A673 (cell line): ENCODE results near the gene CNOT2. TPM values are rescaled to one million over a fixed set of nuclear protein-coding genes. Genes with fewer than 3 reads are reported as not detected.
A peak's percentile ranks its signal among the peaks of the same experiment; 100 is the strongest.

ENCODE experiments used
- Bru-seq: library from RNA; stranded (reverse); fragments of 400-500 nt; gene quantifications from one replicate; lab custom pipeline; 2021; lab: Mats Ljungman, UMichigan
- BruChase-seq, 2 experiments: library from RNA; stranded (reverse); fragments of 400-500 nt; gene quantifications; one replicate each; lab custom pipeline; 2021; lab: Mats Ljungman, UMichigan
- BruUV-seq: library from RNA; stranded (reverse); fragments of 400-500 nt; replicated peaks from 2 replicates; lab custom pipeline; 2021; lab: Mats Ljungman, UMichigan
- CTCF ChIA-PET: fragments of 300-600 bp; sonication (Branson Sonifier 250); formaldehyde crosslinking; loops from one replicate; lab custom pipeline; 2022; ENCODE audit warnings: antibody characterized with exemption; lab: Charles Lee
- POLR2A ChIA-PET: fragments of 300-600 bp; sonication (Branson Sonifier 250); formaldehyde crosslinking; loops from one replicate; lab custom pipeline; 2022; ENCODE audit warnings: antibody characterized with exemption; ENCODE audit not compliant: low non-redundant PET; lab: Charles Lee
- DNase-seq: peaks from one replicate; pipeline ENCODE4 v3.0.0-alpha.2; 2015; ENCODE audit warnings: low spot score
- H3K27ac ChIP-seq: fragments of 200-600 bp; sonication (generic); 2 replicates; pipeline ENCODE4 v1.5.1; 2016; ENCODE audit warnings: mixed run types, low read depth, mild to moderate bottlenecking, mixed read lengths, antibody characterized with exemption, low read length; ENCODE audit not compliant: poor library complexity, severe bottlenecking
- H3K27me3 ChIP-seq: fragments of 200-600 bp; sonication (generic); replicated peaks from 2 replicates; pipeline ENCODE4 v1.6.1; 2017; ENCODE audit warnings: mixed run types, low read depth, mild to moderate bottlenecking, mixed read lengths, antibody characterized with exemption, low read length; ENCODE audit not compliant: insufficient read depth, poor library complexity
- H3K36me3 ChIP-seq: fragments of 200-600 bp; sonication (generic); 2 replicates; pipeline ENCODE4 v1.6.1; 2016; ENCODE audit warnings: mixed run types, mild to moderate bottlenecking, mixed read lengths, antibody characterized with exemption, low read length; ENCODE audit not compliant: insufficient read depth, poor library complexity, severe bottlenecking
- H3K4me1 ChIP-seq: fragments of 200-600 bp; sonication (generic); 2 replicates; pipeline ENCODE4 v1.6.1; 2017; ENCODE audit warnings: mixed run types, mild to moderate bottlenecking, mixed read lengths, antibody characterized with exemption, low read length; ENCODE audit not compliant: insufficient read depth, poor library complexity, severe bottlenecking
- H3K4me3 ChIP-seq: fragments of 200-600 bp; sonication (generic); 2 replicates; pipeline ENCODE4 v1.5.1; 2016; ENCODE audit warnings: low read depth, mixed run types, mild to moderate bottlenecking, mixed read lengths, low read length; ENCODE audit not compliant: poor library complexity, severe bottlenecking
- H3K9me3 ChIP-seq: fragments of 200-600 bp; sonication (generic); 2 replicates; pipeline ENCODE4 v1.6.1; 2016; ENCODE audit warnings: mixed run types, low read depth, mild to moderate bottlenecking, mixed read lengths, antibody characterized with exemption, low read length; ENCODE audit not compliant: poor library complexity, severe bottlenecking
- CTCF ChIP-seq: fragments of 300-800, 200-600 bp; sonication (generic); conservative IDR thresholded peaks from 2 replicates; pipeline ENCODE4 v1.5.1; 2017; ENCODE audit warnings: low read depth, mild to moderate bottlenecking, antibody characterized with exemption, low read length, moderate library complexity, mixed read lengths
- EZH2 ChIP-seq: fragments of 200-600 bp; sonication (generic); IDR thresholded peaks from 2 replicates; pipeline ENCODE4 v1.6.1; 2017; ENCODE audit warnings: borderline replicate concordance, low read depth, mild to moderate bottlenecking, mixed read lengths, antibody characterized with exemption, low read length; ENCODE audit not compliant: poor library complexity, severe bottlenecking
- intact Hi-C: fragments of 100-400 bp; cut with micrococcal nuclease; formaldehyde crosslinking; loops from one replicate; pipeline ENCODE4 v1.10.0; 2022; ENCODE audit not compliant: unreplicated experiment
- long read RNA-seq: library from polyadenylated mRNA; stranded (forward); transcript quantifications from one replicate; pipeline ENCODE4 v2.0.0, GENCODE V29; 2022
- total RNA-seq: library from RNA; stranded (reverse); gene quantifications from 2 replicates; pipeline ENCODE4 v1.2.3, GENCODE V29; 2021

CNOT2 gene
- total RNA-seq (68.9 and 89.0 TPM in 2 replicates), Bru-seq, nascent RNA (percentile 97 among the genes with signal in this experiment), BruChase-seq, experiment 1, labeled RNA remaining after a 2-hour chase (percentile 90 among the genes with signal in this experiment), BruChase-seq, experiment 2, labeled RNA remaining after a 6-hour chase (percentile 77 among the genes with signal in this experiment)
- long read RNA-seq, transcript CNOT2-201 (16 exons, 3,282 nt), result major isoform, 82 of 143 reads
- long read RNA-seq, partial matches to known transcripts, result 12 of 143 reads
- long read RNA-seq, other reads (novel, unspliced or antisense), result 46 of 143 reads

GRCh38 chr12:70242695-70243509 is at the start of gene CNOT2:
Gene CNOT2, plus strand, starts transcription at chr12:70243433. Its CDS starts 34,794 bp downstream, at chr12:70278227.
- Histone ChIP-seq H3K27ac (peak within 1 kb of the TSS; percentile 94), H3K4me3 (peak within 1 kb of the TSS; percentile 69), H3K36me3 (peaks cover 23% of the 10 kb centered on the region), H3K27me3 (no peaks in the 10 kb centered on the region), H3K9me3 (no peaks in the 10 kb centered on the region), H3K4me1 (peaks cover 14% of the 10 kb centered on the region)
- BruUV-seq, result no TSS peak
- CTCF ChIA-PET, result interaction anchor here (0.7 kb wide), 1 partner anchor 10 kb away, joined by 4 read pairs; no protein-coding TSS in a partner anchor
- POLR2A ChIA-PET, result no interaction called here
- TF ChIP-seq EZH2 (no peak), CTCF (no peak)
- intact Hi-C loops, result loop anchor here (2.0 to 5.0 kb wide), 2 partner anchors 124 to 342 kb away; partner anchors contain the start of gene KCNMB4
- DNase-seq, result peak; percentile 93

- no peak for DNase-seq
- no TSS peak for BruUV-seq
- Histone ChIP-seq H3K27ac (no peak overlapping the region), H3K27me3 (no peaks in the 10 kb centered on the region), H3K4me3 (no peak overlapping the region), H3K36me3 (no peaks in the 10 kb centered on the region), H3K9me3 (no peaks in the 10 kb centered on the region), H3K4me1 (peaks cover 40% of the 10 kb centered on the region)
- intact Hi-C loops, result no loop called here
- ChIA-PET CTCF (no interaction called here), POLR2A (no interaction called here)
- TF ChIP-seq CTCF, result no peak
- no peak for TF ChIP-seq EZH2
These were observed 49.2 kb upstream of the CNOT2 start for GRCh38 chr12:70194076-70194475.

- Histone ChIP-seq H3K36me3 (no peaks in the 10 kb centered on the region), H3K9me3 (no peaks in the 10 kb centered on the region), H3K4me3 (no peak overlapping the region), H3K4me1 (peaks cover 32% of the 10 kb centered on the region), H3K27me3 (no peaks in the 10 kb centered on the region), H3K27ac (peak overlapping the region; percentile 43)
- TF ChIP-seq CTCF (no peak), EZH2 (no peak)
- no peak for DNase-seq
- CTCF ChIA-PET, result no interaction called here
- intact Hi-C loops, result no loop called here
- no TSS peak for BruUV-seq
- POLR2A ChIA-PET, result no interaction called here
These were observed 46.4 kb upstream of the CNOT2 start for GRCh38 chr12:70196811-70197281.
